ENCODE data around the gene LMO1.

DNA sequence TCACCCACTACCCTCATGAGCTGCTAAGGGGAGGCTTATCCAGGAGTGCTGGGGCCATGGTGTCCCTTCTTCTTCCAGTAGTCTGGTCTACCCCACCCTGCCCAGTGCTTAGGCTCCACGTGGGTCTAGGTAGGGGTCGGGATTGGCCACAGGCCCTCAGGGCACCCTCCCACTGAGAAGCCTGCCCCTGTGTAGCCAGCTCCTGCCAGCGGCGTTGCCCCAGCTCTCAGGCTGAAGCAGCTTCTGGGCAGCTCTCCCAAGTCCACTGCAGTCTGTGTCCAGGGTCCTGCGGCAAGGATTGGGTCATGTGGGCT, 70.8 kb downstream of the LMO1 start:
- TF ChIP-seq, protein P1, sequence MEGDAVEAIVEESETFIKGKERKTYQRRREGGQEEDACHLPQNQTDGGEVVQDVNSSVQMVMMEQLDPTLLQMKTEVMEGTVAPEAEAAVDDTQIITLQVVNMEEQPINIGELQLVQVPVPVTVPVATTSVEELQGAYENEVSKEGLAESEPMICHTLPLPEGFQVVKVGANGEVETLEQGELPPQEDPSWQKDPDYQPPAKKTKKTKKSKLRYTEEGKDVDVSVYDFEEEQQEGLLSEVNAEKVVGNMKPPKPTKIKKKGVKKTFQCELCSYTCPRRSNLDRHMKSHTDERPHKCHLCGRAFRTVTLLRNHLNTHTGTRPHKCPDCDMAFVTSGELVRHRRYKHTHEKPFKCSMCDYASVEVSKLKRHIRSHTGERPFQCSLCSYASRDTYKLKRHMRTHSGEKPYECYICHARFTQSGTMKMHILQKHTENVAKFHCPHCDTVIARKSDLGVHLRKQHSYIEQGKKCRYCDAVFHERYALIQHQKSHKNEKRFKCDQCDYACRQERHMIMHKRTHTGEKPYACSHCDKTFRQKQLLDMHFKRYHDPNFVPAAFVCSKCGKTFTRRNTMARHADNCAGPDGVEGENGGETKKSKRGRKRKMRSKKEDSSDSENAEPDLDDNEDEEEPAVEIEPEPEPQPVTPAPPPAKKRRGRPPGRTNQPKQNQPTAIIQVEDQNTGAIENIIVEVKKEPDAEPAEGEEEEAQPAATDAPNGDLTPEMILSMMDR (IDR thresholded peaks at IDR 0.05), result peak in 2 of 12 donors; percentile 2 to 5
- no peak for TF ChIP-seq POLR2A (IDR thresholded peaks at IDR 0.05)

Data from heart left ventricle (tissue), 13 donors.